ENCODE data around the gene AEN. TPM values are rescaled to one million over a fixed set of nuclear protein-coding genes. Genes with fewer than 3 reads are reported as not detected.

AEN gene
- total and polyA plus RNA-seq, 2 donors (not counting 3 experiments of a cell fraction or from before 2014, with no cell fraction given): 34.2 to 35.6 TPM

DNA sequence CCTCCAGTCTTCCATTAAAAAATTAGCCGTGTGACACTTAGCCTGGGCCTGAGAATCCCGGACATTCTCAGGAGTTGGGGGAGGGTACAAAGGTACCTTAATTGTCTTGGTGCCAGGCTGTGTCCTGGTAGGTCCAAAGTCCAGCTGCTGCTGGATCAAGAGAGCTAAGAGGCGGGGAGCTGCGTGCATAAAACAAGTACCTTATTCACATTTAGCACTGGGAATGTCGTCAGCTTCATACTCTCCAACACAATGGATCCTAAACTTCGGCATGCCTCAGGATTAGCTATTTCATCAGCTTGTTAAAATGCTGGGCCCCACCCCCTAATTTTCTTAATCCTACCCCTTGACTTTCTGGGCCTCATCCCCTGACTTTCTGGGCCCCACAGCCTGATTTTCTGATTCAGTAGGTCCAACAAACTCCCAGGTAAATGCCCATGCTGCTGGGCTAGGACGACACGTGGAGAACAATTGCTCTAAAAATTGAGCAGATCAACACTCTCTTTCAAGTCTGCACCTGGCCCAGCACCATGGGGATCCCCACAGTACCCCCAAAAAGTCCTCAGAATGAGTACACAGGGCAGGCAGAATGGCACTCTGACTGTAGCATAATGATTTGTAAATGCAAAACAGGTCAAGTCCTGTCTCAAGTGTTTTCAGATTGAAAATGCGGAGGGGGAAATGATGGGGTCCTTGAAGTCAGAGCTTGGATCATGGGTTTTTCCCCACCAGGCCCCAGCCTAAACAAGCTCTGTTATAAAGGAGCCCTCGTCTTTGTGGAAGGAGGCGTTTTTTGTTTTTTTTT, 5.6 kb upstream of the AEN start:
- CTCF ChIA-PET: interaction anchor here (1.1 to 2.1 kb wide), 4 partner anchors 9 to 148 kb away, joined by 3 to 11 read pairs (median 6); partner anchors contain the start of genes ISG20, MRPL46 and MRPS11
- intact Hi-C loops (cut with micrococcal nuclease): no loop called here
- no peak overlapping the region for H3K27ac ChIP-seq (ENCODE audit: insufficient read depth, low read depth, low read length)
- no peak overlapping the region for H2AFZ ChIP-seq (ENCODE audit: low read depth, low read length)
- FAIRE-seq (no peak), DNase-seq (ENCODE audit: low read depth, low spot score) (no peak)
- BruUV-seq (replicated peaks): no TSS peak
- no peak overlapping the region for H3K4me3 ChIP-seq (replicated peaks in 1 of 3; ENCODE audit: insufficient read depth in 1 of 3, low read depth in 1 of 3, low read length in 3 of 3)
- H4K20me1 ChIP-seq (replicated peaks; ENCODE audit: control insufficient read depth, extremely low read depth, insufficient read depth, low read length): no peaks in the 10 kb centered on the region
- no peaks in the 10 kb centered on the region for H3K9me3 ChIP-seq (replicated peaks; ENCODE audit: control insufficient read depth, insufficient read depth, low read length)
- H3K27me3 ChIP-seq (ENCODE audit: control insufficient read depth in 2 of 2, insufficient read depth in 2 of 2, low read length in 2 of 2): peaks cover 0 to 4% of the 10 kb centered on the region in 2 experiments
- no peak overlapping the region for H3K4me2 ChIP-seq (ENCODE audit: insufficient read depth, low read length)
- no peak for TF ChIP-seq MAX (IDR thresholded peaks at IDR 0.05; ENCODE audit: insufficient read depth, insufficient read length)
- TF ChIP-seq MYC (IDR thresholded peaks at IDR 0.05; ENCODE audit: low read depth, low read length): no peak
- TF ChIP-seq CTCF (IDR thresholded peaks at IDR 0.05; ENCODE audit: extremely low read depth in 1 of 2, insufficient read depth in 1 of 2, low read depth in 1 of 2, low read length in 2 of 2): no peak
- TF ChIP-seq FOS (IDR thresholded peaks at IDR 0.05; ENCODE audit: borderline replicate concordance, insufficient read depth, low read length): no peak
- TF ChIP-seq POLR2A (IDR thresholded peaks at IDR 0.05; ENCODE audit: low read depth, low read length): no peak
- TF ChIP-seq JUN (IDR thresholded peaks at IDR 0.05; ENCODE audit: borderline replicate concordance, insufficient read depth, insufficient read length, low read depth): no peak
- TF ChIP-seq GATA2 (IDR thresholded peaks at IDR 0.05; ENCODE audit: insufficient read depth, insufficient read length, low read depth, low read length): no peak
- TF ChIP-seq POLR2AphosphoS5 (IDR thresholded peaks at IDR 0.05; ENCODE audit: insufficient read depth, low read depth, low read length): no peak
- TF ChIP-seq EZH2 (IDR thresholded peaks at IDR 0.05; ENCODE audit: borderline replicate concordance, low read depth, low read length, severe bottlenecking): no peak
- no peaks in the 10 kb centered on the region for H3K36me3 ChIP-seq (ENCODE audit: control insufficient read depth in 2 of 2, extremely low read depth in 1 of 2, insufficient read depth in 2 of 2, low read length in 2 of 2)
- dilution Hi-C loops (cut with MboI; ENCODE audit: extremely low pct_ligation_motif_present, low sequenced_read_pairs): no loop called here
- H3K9ac ChIP-seq (replicated peaks; ENCODE audit: extremely low read depth, insufficient read depth, low read length): no peak overlapping the region
- POLR2A ChIA-PET: no interaction called here
- no peaks in the 10 kb centered on the region for H3K9me1 ChIP-seq (replicated peaks; ENCODE audit: control insufficient read depth, extremely low read depth, insufficient read depth, low read length)
- H3K4me1 ChIP-seq (ENCODE audit: control insufficient read depth, extremely low read depth, insufficient read depth, low read length): peaks cover 4% of the 10 kb centered on the region
- H3K79me2 ChIP-seq (ENCODE audit: control insufficient read depth, insufficient read depth, low read length): no peaks in the 10 kb centered on the region
